Measurements from ENCODE around the gene CCNY.

The CCNY gene

GRCh38 chr10:35497909-35498308 lies 161.6 kb downstream of the CCNY start:
- TF ChIP-seq CREB1 (IDR thresholded peaks at IDR 0.05; ENCODE audit: low read depth) (no peak), MAX (IDR thresholded peaks at IDR 0.05) (no peak), FOXM1 (IDR thresholded peaks at IDR 0.05; ENCODE audit: borderline replicate concordance, low read depth) (no peak), EP300 (IDR thresholded peaks at IDR 0.05; ENCODE audit: borderline replicate concordance) (no peak), EGR1 (IDR thresholded peaks at IDR 0.05) (no peak), NFIC (IDR thresholded peaks at IDR 0.05) (no peak), TAF1 (IDR thresholded peaks at IDR 0.05; ENCODE audit: low read depth) (no peak), CEBPB (IDR thresholded peaks at IDR 0.05) (no peak), YY1 (IDR thresholded peaks at IDR 0.05; ENCODE audit: low read depth) (no peak), TCF12 (IDR thresholded peaks at IDR 0.05; ENCODE audit: low read depth) (no peak), ZBTB7A (IDR thresholded peaks at IDR 0.05; ENCODE audit: low read depth) (no peak), RAD21 (IDR thresholded peaks at IDR 0.05; ENCODE audit: low read depth) (no peak)
- TF ChIP-seq, protein P1, sequence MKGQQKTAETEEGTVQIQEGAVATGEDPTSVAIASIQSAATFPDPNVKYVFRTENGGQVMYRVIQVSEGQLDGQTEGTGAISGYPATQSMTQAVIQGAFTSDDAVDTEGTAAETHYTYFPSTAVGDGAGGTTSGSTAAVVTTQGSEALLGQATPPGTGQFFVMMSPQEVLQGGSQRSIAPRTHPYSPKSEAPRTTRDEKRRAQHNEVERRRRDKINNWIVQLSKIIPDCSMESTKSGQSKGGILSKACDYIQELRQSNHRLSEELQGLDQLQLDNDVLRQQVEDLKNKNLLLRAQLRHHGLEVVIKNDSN (IDR thresholded peaks at IDR 0.05), result no peak

DNA sequence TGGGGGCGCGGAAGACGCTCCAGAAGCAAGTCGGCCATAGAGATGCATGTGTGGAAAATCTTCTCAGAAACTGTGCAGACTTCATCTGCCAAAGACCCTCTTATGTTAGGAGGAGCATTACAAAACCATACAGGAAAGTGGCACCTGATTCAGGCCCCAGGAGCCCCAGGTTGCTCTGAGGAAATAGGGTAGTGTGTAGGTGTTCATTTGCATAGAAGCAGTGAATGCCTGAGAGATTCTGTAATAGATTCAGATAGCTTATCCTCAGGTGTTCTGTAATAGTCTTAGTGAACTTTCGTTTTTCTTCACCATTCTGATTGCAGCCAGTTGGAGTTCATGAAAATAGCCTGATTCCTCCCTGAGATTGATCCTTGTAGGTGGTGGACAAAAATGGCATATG lies 162.4 kb downstream of the CCNY start:
- no peak for TF ChIP-seq ZBTB7A (IDR thresholded peaks at IDR 0.05; ENCODE audit: low read depth)
- TF ChIP-seq, protein P1 (IDR thresholded peaks at IDR 0.05), result no peak
- no peak for TF ChIP-seq CREB1 (IDR thresholded peaks at IDR 0.05; ENCODE audit: low read depth)
- TF ChIP-seq TEAD4 (IDR thresholded peaks at IDR 0.05), result no peak
- TF ChIP-seq TAF1 (IDR thresholded peaks at IDR 0.05; ENCODE audit: low read depth), result no peak
- TF ChIP-seq EP300 (IDR thresholded peaks at IDR 0.05; ENCODE audit: borderline replicate concordance), result no peak
- TF ChIP-seq, protein P2, sequence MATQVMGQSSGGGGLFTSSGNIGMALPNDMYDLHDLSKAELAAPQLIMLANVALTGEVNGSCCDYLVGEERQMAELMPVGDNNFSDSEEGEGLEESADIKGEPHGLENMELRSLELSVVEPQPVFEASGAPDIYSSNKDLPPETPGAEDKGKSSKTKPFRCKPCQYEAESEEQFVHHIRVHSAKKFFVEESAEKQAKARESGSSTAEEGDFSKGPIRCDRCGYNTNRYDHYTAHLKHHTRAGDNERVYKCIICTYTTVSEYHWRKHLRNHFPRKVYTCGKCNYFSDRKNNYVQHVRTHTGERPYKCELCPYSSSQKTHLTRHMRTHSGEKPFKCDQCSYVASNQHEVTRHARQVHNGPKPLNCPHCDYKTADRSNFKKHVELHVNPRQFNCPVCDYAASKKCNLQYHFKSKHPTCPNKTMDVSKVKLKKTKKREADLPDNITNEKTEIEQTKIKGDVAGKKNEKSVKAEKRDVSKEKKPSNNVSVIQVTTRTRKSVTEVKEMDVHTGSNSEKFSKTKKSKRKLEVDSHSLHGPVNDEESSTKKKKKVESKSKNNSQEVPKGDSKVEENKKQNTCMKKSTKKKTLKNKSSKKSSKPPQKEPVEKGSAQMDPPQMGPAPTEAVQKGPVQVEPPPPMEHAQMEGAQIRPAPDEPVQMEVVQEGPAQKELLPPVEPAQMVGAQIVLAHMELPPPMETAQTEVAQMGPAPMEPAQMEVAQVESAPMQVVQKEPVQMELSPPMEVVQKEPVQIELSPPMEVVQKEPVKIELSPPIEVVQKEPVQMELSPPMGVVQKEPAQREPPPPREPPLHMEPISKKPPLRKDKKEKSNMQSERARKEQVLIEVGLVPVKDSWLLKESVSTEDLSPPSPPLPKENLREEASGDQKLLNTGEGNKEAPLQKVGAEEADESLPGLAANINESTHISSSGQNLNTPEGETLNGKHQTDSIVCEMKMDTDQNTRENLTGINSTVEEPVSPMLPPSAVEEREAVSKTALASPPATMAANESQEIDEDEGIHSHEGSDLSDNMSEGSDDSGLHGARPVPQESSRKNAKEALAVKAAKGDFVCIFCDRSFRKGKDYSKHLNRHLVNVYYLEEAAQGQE (IDR thresholded peaks at IDR 0.05; ENCODE audit: low read depth), result no peak
- no peak for TF ChIP-seq EGR1 (IDR thresholded peaks at IDR 0.05)

DNA sequence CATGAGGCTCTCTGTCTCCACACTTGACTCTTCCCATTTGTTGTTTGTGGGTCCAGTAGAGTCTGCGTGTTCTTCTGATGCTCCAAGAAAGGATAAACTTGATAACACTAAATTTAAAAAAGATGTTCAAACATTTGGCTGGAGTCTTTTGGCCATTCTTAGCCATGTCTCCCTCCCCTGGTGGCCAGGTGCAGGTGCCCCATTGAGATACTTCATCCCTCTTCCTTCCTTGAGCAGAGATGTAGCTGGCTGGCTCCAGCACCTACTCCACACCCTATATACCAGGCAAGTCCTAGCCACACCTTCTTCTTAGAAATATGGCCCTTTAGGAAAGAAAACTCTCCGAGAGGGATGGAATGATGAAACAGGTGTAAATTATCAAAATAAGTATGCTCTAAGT lies 165.6 kb downstream of the CCNY start:
- TF ChIP-seq EGR1 (IDR thresholded peaks at IDR 0.05) (no peak), TCF12 (IDR thresholded peaks at IDR 0.05; ENCODE audit: low read depth) (no peak), TAF1 (IDR thresholded peaks at IDR 0.05; ENCODE audit: low read depth) (no peak), FOXM1 (IDR thresholded peaks at IDR 0.05; ENCODE audit: borderline replicate concordance, low read depth) (no peak), CREB1 (IDR thresholded peaks at IDR 0.05; ENCODE audit: low read depth) (no peak), NFIC (IDR thresholded peaks at IDR 0.05) (no peak), EP300 (IDR thresholded peaks at IDR 0.05; ENCODE audit: borderline replicate concordance) (no peak), ZBTB7A (IDR thresholded peaks at IDR 0.05; ENCODE audit: low read depth) (no peak), YY1 (IDR thresholded peaks at IDR 0.05; ENCODE audit: low read depth) (no peak), TEAD4 (IDR thresholded peaks at IDR 0.05) (no peak), RAD21 (IDR thresholded peaks at IDR 0.05; ENCODE audit: low read depth) (no peak), CEBPB (IDR thresholded peaks at IDR 0.05) (no peak), MAX (IDR thresholded peaks at IDR 0.05) (no peak)
- TF ChIP-seq, protein P1 (IDR thresholded peaks at IDR 0.05), result no peak
- TF ChIP-seq, protein P2 (IDR thresholded peaks at IDR 0.05; ENCODE audit: low read depth), result no peak

DNA sequence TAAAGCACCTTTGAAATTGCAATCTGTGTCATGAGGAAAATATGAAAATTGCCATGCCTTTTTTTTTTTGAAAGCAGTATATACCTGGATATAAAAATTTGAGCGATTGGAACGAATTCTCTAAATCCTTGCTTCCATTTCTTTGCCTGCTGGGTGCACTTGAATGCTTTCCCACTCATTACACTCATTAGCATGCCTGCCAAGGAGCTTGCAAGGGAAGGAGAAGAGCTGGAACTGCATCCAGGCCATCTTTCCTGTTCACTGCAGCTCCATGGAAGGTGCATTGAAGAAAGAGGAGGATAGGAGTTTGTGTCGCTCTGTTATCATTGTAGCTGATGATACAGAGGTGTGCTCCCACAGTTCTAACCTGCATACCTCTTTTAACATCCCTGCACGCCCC lies 166.4 kb downstream of the CCNY start:
- no peak for TF ChIP-seq EGR1 (IDR thresholded peaks at IDR 0.05)
- TF ChIP-seq, protein P2 (IDR thresholded peaks at IDR 0.05; ENCODE audit: low read depth), result no peak
- no peak for TF ChIP-seq FOXM1 (IDR thresholded peaks at IDR 0.05; ENCODE audit: borderline replicate concordance, low read depth)

Data from Ishikawa (cell line).